ENCODE results near the gene GDPD2. TPM values are rescaled to one million over a fixed set of nuclear protein-coding genes. Genes with fewer than 3 reads are reported as not detected.

Gene GDPD2
- total RNA-seq, 1 experiment from 2014 or later, result 0.84 TPM

- Histone ChIP-seq H3K4me3 (ENCODE audit: low read depth, low read length, poor library complexity, severe bottlenecking) (no peak overlapping the region), H3K36me3 (ENCODE audit: insufficient read depth, low read length, poor library complexity, severe bottlenecking) (peaks cover 35% of the 10 kb centered on the region), H3K27me3 (replicated peaks; ENCODE audit: insufficient read depth, low read depth, low read length, poor library complexity) (no peaks in the 10 kb centered on the region), H3K4me1 (ENCODE audit: insufficient read depth, low read length, poor library complexity, severe bottlenecking) (no peaks in the 10 kb centered on the region), H3K9me3 (ENCODE audit: low read depth, low read length, poor library complexity, severe bottlenecking) (no peaks in the 10 kb centered on the region), H3K27ac (ENCODE audit: low read depth, low read length, poor library complexity, severe bottlenecking) (no peak overlapping the region)
- TF ChIP-seq EZH2 (IDR thresholded peaks at IDR 0.05; ENCODE audit: borderline replicate concordance, low read depth, low read length, poor library complexity, severe bottlenecking), result no peak
- no peak for TF ChIP-seq CTCF (conservative IDR thresholded peaks at IDR 0.05; ENCODE audit: low read depth, low read length)
- ChIA-PET CTCF (no interaction called here), POLR2A (ENCODE audit: low non-redundant PET) (no interaction called here)
- intact Hi-C loops (cut with micrococcal nuclease; ENCODE audit: unreplicated experiment), result no loop called here
- no TSS peak for BruUV-seq (replicated peaks)
- no peak for DNase-seq (ENCODE audit: low spot score)
These were observed 20.4 kb upstream of the GDPD2 start for GRCh38 chrX:70402721-70403120.

GRCh38 chrX:70405003-70405402, 18.1 kb upstream of the GDPD2 start:
- POLR2A ChIA-PET (ENCODE audit: low non-redundant PET), result no interaction called here
- H3K9me3 ChIP-seq (ENCODE audit: low read depth, low read length, poor library complexity, severe bottlenecking), result no peaks in the 10 kb centered on the region
- BruUV-seq (replicated peaks), result no TSS peak
- no peaks in the 10 kb centered on the region for H3K27me3 ChIP-seq (replicated peaks; ENCODE audit: insufficient read depth, low read depth, low read length, poor library complexity)
- no peaks in the 10 kb centered on the region for H3K4me1 ChIP-seq (ENCODE audit: insufficient read depth, low read length, poor library complexity, severe bottlenecking)
- CTCF ChIA-PET, result no interaction called here
- TF ChIP-seq CTCF (conservative IDR thresholded peaks at IDR 0.05; ENCODE audit: low read depth, low read length) (no peak), EZH2 (IDR thresholded peaks at IDR 0.05; ENCODE audit: borderline replicate concordance, low read depth, low read length, poor library complexity, severe bottlenecking) (no peak)
- H3K36me3 ChIP-seq (ENCODE audit: insufficient read depth, low read length, poor library complexity, severe bottlenecking), result peaks cover 43% of the 10 kb centered on the region
- intact Hi-C loops (cut with micrococcal nuclease; ENCODE audit: unreplicated experiment), result no loop called here
- H3K4me3 ChIP-seq (ENCODE audit: low read depth, low read length, poor library complexity, severe bottlenecking), result no peak overlapping the region
- no peak for DNase-seq (ENCODE audit: low spot score)
- H3K27ac ChIP-seq (ENCODE audit: low read depth, low read length, poor library complexity, severe bottlenecking), result no peak overlapping the region

- ChIA-PET POLR2A (ENCODE audit: low non-redundant PET) (no interaction called here), CTCF (no interaction called here)
- Histone ChIP-seq H3K4me3 (ENCODE audit: low read depth, low read length, poor library complexity, severe bottlenecking) (no peak overlapping the region), H3K36me3 (ENCODE audit: insufficient read depth, low read length, poor library complexity, severe bottlenecking) (peaks cover 18% of the 10 kb centered on the region), H3K27ac (ENCODE audit: low read depth, low read length, poor library complexity, severe bottlenecking) (no peak overlapping the region), H3K4me1 (ENCODE audit: insufficient read depth, low read length, poor library complexity, severe bottlenecking) (no peaks in the 10 kb centered on the region), H3K27me3 (replicated peaks; ENCODE audit: insufficient read depth, low read depth, low read length, poor library complexity) (no peaks in the 10 kb centered on the region), H3K9me3 (ENCODE audit: low read depth, low read length, poor library complexity, severe bottlenecking) (no peaks in the 10 kb centered on the region)
- intact Hi-C loops (cut with micrococcal nuclease; ENCODE audit: unreplicated experiment), result no loop called here
- no peak for DNase-seq (ENCODE audit: low spot score)
- TF ChIP-seq CTCF (conservative IDR thresholded peaks at IDR 0.05; ENCODE audit: low read depth, low read length) (no peak), EZH2 (IDR thresholded peaks at IDR 0.05; ENCODE audit: borderline replicate concordance, low read depth, low read length, poor library complexity, severe bottlenecking) (no peak)
- no TSS peak for BruUV-seq (replicated peaks)
These were observed 12.2 kb upstream of the GDPD2 start for GRCh38 chrX:70410921-70411320.
